Activated CD4-positive, CD25-positive, alpha-beta regulatory T cell treated with anti-CD3 and anti-CD28 coated beads, Interleukin-2, amount 50 U/mL, for 16 hours (primary cell): ENCODE measurements around the gene ARPC4.
A peak's percentile ranks its signal among the peaks of the same experiment; 100 is the strongest.
"Not testable (repeated sequence)": the region's sequence is repeated elsewhere in the genome, so short reads cannot be mapped to it uniquely, and the experiment has no call there.

ENCODE experiments used
- DNase-seq: peaks from one replicate; pipeline ENCODE4 v3.0.0-alpha.2; 2020; ENCODE audit warnings: low read depth, low spot score

Gene ARPC4

GRCh38 chr3:9770276-9770812 lies 22.5 kb upstream of the ARPC4 start:
- no peak for DNase-seq

GRCh38 chr3:9771007-9771406 lies 21.9 kb upstream of the ARPC4 start:
- not testable (repeated sequence) for DNase-seq

GRCh38 chr3:9776896-9777693 lies 15.8 kb upstream of the ARPC4 start:
- DNase-seq = no peak

GRCh38 chr3:9777694-9778021 lies 15.2 kb upstream of the ARPC4 start:
- no peak for DNase-seq

GRCh38 chr3:9778143-9779074 lies 14.5 kb upstream of the ARPC4 start:
- DNase-seq = peak; percentile 26

GRCh38 chr3:9779075-9779593 lies 13.7 kb upstream of the ARPC4 start:
- no peak for DNase-seq

- DNase-seq = no peak
These were observed 13.0 kb upstream of the ARPC4 start for GRCh38 chr3:9779721-9780457.

- DNase-seq = no peak
These were observed 12.4 kb upstream of the ARPC4 start for GRCh38 chr3:9780458-9780812.

- no peak for DNase-seq
These were observed 12.0 kb upstream of the ARPC4 start for GRCh38 chr3:9780910-9781309.

GRCh38 chr3:9781551-9781950 lies 11.3 kb upstream of the ARPC4 start:
- no peak for DNase-seq

GRCh38 chr3:9781978-9782603 lies 10.8 kb upstream of the ARPC4 start:
- no peak for DNase-seq

- no peak for DNase-seq
These were observed 10.1 kb upstream of the ARPC4 start for GRCh38 chr3:9782770-9783169.

GRCh38 chr3:9783954-9784353 lies 8.9 kb upstream of the ARPC4 start:
- no peak for DNase-seq

GRCh38 chr3:9784965-9785364 lies 7.9 kb upstream of the ARPC4 start:
- DNase-seq = no peak

GRCh38 chr3:9785602-9786001 lies 7.3 kb upstream of the ARPC4 start:
- no peak for DNase-seq

GRCh38 chr3:9786209-9786739 lies 6.6 kb upstream of the ARPC4 start:
- DNase-seq = no peak

- DNase-seq = no peak
These were observed 5.8 kb upstream of the ARPC4 start for GRCh38 chr3:9786825-9787669.

GRCh38 chr3:9787714-9788113 lies 5.2 kb upstream of the ARPC4 start:
- DNase-seq = no peak

- no peak for DNase-seq
These were observed 1.8 kb upstream of the ARPC4 start for GRCh38 chr3:9791127-9791526.

GRCh38 chr3:9791790-9792404 lies 985 bp upstream of the ARPC4 start:
- DNase-seq = no peak
